WTC11 (cell line): ENCODE data around the gene PARD3B. TPM values are rescaled to one million over a fixed set of nuclear protein-coding genes. Genes with fewer than 3 reads are reported as not detected.

Experiments
- ATAC-seq: fragments of 200-7000 bp; cut with Tn5 transposase; 2 replicates; pipeline ENCODE4 v1.10.0; 2021; ENCODE audit warnings: mild to moderate bottlenecking, moderate library complexity
- CTCF ChIA-PET: fragments of 300-600 bp; sonication (Branson Sonifier 250); formaldehyde crosslinking; loops from one replicate; lab custom pipeline; 2021; ENCODE audit warnings: antibody characterized with exemption; lab: Charles Lee
- POLR2A ChIA-PET: fragments of 350-600 bp; sonication (Branson Sonifier 250); formaldehyde crosslinking; loops from one replicate; lab custom pipeline; 2021; ENCODE audit warnings: antibody characterized with exemption; lab: Charles Lee
- DNase-seq: peaks from one replicate; pipeline ENCODE4 v3.0.0; 2021; ENCODE audit warnings: low spot score
- H3K27ac Mint-ChIP-seq: 2 replicates; pipeline ENCODE4 v1.8.0; 2021; ENCODE audit warnings: mixed read lengths
- H3K27me3 Mint-ChIP-seq: 2 replicates; pipeline ENCODE4 v1.8.0; 2021; ENCODE audit warnings: low read depth, mild to moderate bottlenecking, moderate library complexity, mixed read lengths
- H3K36me3 Mint-ChIP-seq: 2 replicates; pipeline ENCODE4 v1.8.0; 2021; ENCODE audit warnings: mixed read lengths
- H3K4me1 Mint-ChIP-seq: 2 replicates; pipeline ENCODE4 v1.8.0; 2022; ENCODE audit warnings: mixed read lengths
- H3K4me3 Mint-ChIP-seq: 2 replicates; pipeline ENCODE4 v1.8.0; 2021; ENCODE audit warnings: mild to moderate bottlenecking, moderate library complexity, mixed read lengths
- H3K9me3 Mint-ChIP-seq: 2 replicates; pipeline ENCODE4 v1.8.0; 2021; ENCODE audit warnings: mixed read lengths
- ATF1 ChIP-seq: sonication (generic); formaldehyde crosslinking; IDR thresholded peaks from 2 replicates; pipeline ENCODE4 v1.8.1; 2023; ENCODE audit warnings: mild to moderate bottlenecking, moderate library complexity, missing genetic modification reagents
- ATF2 ChIP-seq: sonication (generic); formaldehyde crosslinking; IDR thresholded peaks from 2 replicates; pipeline ENCODE4 v1.8.1; 2022; ENCODE audit warnings: low read depth, missing genetic modification reagents, borderline replicate concordance
- ATF6 ChIP-seq: sonication (generic); formaldehyde crosslinking; IDR thresholded peaks from 2 replicates; pipeline ENCODE4 v1.8.1; 2023; ENCODE audit warnings: mild to moderate bottlenecking, missing genetic modification reagents
- CTCF ChIP-seq: fragments of 200-600 bp; IDR thresholded peaks from 2 replicates; pipeline ENCODE4 v1.8.0; 2022; ENCODE audit warnings: antibody characterized with exemption
- NFE2L1 ChIP-seq: sonication (generic); formaldehyde crosslinking; IDR thresholded peaks from 2 replicates; pipeline ENCODE4 v1.8.1; 2023; ENCODE audit warnings: missing genetic modification reagents
- OVOL2 ChIP-seq: fragments of 250-450 bp; sonication (Bioruptor Pico); IDR thresholded peaks from 2 replicates; pipeline ENCODE4 v1.9.0; 2021; ENCODE audit warnings: mild to moderate bottlenecking, borderline replicate concordance
- RELA ChIP-seq: sonication (generic); formaldehyde crosslinking; IDR thresholded peaks from 2 replicates; pipeline ENCODE4 v1.8.1; 2022; ENCODE audit warnings: missing genetic modification reagents, mild to moderate bottlenecking, borderline replicate concordance
- STAT6 ChIP-seq: sonication (generic); formaldehyde crosslinking; conservative IDR thresholded peaks from 2 replicates; pipeline ENCODE4 v1.8.1; 2023; ENCODE audit warnings: mild to moderate bottlenecking, low read depth, missing genetic modification reagents, moderate library complexity
- ZBTB21 ChIP-seq: sonication (generic); formaldehyde crosslinking; IDR thresholded peaks from 2 replicates; pipeline ENCODE4 v1.8.1; 2023; ENCODE audit warnings: mild to moderate bottlenecking, missing genetic modification reagents, borderline replicate concordance
- total RNA-seq: library from RNA; stranded (reverse); gene quantifications from 3 replicates; pipeline ENCODE4 v1.2.3, GENCODE V29; 2021

Gene PARD3B
- total RNA-seq, 1 experiment from 2014 or later: 5.6 TPM

GRCh38 chr2:204824751-204825453 is 279.6 kb downstream of the PARD3B start:
- Mint-ChIP-seq H3K4me1 (peaks cover 12% of the 10 kb centered on the region), H3K4me3 (no peak overlapping the region), H3K36me3 (peaks cover 12% of the 10 kb centered on the region), H3K27me3 (no peaks in the 10 kb centered on the region), H3K27ac (no peak overlapping the region), H3K9me3 (peaks cover 16% of the 10 kb centered on the region)
- DNase-seq: no peak
- ChIA-PET CTCF (interaction anchor here (1.1 to 1.6 kb wide), 2 partner anchors 133 to 1101 kb away, joined by 3 to 4 read pairs; no protein-coding TSS in a partner anchor), POLR2A (no interaction called here)
- peak; percentile 86 for ATAC-seq
- TF ChIP-seq ATF2 (CRISPR knock-in tag) (no peak), OVOL2 (CRISPR knock-in tag) (no peak), ATF6 (CRISPR knock-in tag) (no peak), RELA (CRISPR knock-in tag) (no peak)

- ChIA-PET CTCF (interaction anchor here (1.1 kb wide), 1 partner anchor 134 kb away, joined by 4 read pairs; no protein-coding TSS in a partner anchor), POLR2A (no interaction called here)
- Mint-ChIP-seq H3K27me3 (no peaks in the 10 kb centered on the region), H3K4me1 (peaks cover 12% of the 10 kb centered on the region), H3K36me3 (peaks cover 12% of the 10 kb centered on the region), H3K9me3 (peaks cover 19% of the 10 kb centered on the region), H3K27ac (no peak overlapping the region), H3K4me3 (no peak overlapping the region)
- TF ChIP-seq NFE2L1 (CRISPR knock-in tag) (no peak), RELA (CRISPR knock-in tag) (no peak), CTCF (no peak), ATF1 (no peak), STAT6 (CRISPR knock-in tag) (no peak), ATF6 (CRISPR knock-in tag) (no peak), ZBTB21 (CRISPR knock-in tag) (no peak)
- ATAC-seq: no peak
- DNase-seq: no peak
Observed at GRCh38 chr2:204825681-204826080, 280.4 kb downstream of the PARD3B start.
